ENCODE data around the gene ADI1.

DNA sequence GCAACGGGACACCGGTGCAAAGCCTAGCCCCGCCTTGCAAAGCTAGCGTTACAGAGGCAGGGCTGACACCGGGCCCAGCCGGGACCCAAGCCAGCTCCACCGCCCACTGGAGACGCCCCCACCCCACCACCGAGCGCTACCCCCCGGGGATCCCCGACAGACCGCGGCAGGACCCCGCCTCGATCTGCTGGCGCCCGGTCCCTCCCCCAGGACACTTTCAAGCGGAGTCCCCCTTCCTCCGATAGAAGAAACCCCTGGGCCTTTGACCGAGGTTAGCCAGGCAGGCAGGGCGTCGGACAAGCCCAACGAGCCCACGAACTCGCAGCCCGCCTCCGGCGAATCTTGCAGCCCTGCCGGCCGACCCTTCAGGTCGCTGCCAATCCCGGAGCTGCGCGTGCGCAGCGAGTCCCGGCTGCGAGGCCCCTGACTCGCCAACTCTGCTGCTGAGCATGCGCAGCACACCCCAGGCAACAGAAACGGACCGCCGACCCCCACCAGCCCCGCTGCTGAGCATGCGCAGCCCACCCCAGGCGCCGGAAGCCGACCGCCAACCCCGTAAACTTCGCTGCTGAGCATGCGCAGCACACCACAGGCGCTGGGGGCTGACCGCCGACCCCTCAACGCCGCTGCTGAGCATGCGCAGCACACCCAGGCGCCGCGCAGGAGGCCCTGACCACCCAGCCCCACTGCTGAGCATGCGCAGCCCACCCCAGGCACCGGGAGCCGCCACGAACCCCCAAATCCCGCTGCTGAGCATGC lies 656 bp downstream of the ADI1 start:
- TF ChIP-seq CTCF (conservative IDR thresholded peaks at IDR 0.05; ENCODE audit: low read length) = no peak
- TF ChIP-seq EZH2phosphoT487 (IDR thresholded peaks at IDR 0.05; ENCODE audit: borderline replicate concordance, low read depth, low read length) = no peak
